Measurements from ENCODE around the gene TMEM269. TPM values are rescaled to one million over a fixed set of nuclear protein-coding genes. Genes with fewer than 3 reads are reported as not detected.

Gene TMEM269
- total RNA-seq, 2 donors from 2014 or later, result 0.20 to 0.66 TPM

GRCh38 chr1:42774928-42775526 is 9.8 kb upstream of the TMEM269 start:
- no peaks in the 10 kb centered on the region for H3K9me3 Mint-ChIP-seq
- Histone ChIP-seq H3K9me3 (ENCODE audit: control insufficient read depth, low read length) (no peaks in the 10 kb centered on the region), H3K27ac (ENCODE audit: low read depth, low read length) (no peak overlapping the region), H3K27me3 (ENCODE audit: control insufficient read depth, insufficient read depth, low read length, poor library complexity, severe bottlenecking) (no peaks in the 10 kb centered on the region), H3K36me3 (ENCODE audit: control insufficient read depth, insufficient read depth, low read length) (peaks cover 68% of the 10 kb centered on the region), H3K9ac (ENCODE audit: extremely low read depth, low read length, poor library complexity, severe bottlenecking) (no peak overlapping the region), H3K4me3 (ENCODE audit: low read length) (no peak overlapping the region), H3K4me1 (ENCODE audit: control insufficient read depth, insufficient read depth, low read length) (no peaks in the 10 kb centered on the region)
- 92 to 95% methylated on average over 4 to 5 of the region's 5 CpGs for WGBS, 2 experiments (ENCODE audit: insufficient coverage in 1 of 2, insufficient read length in 1 of 2)
- no peak for TF ChIP-seq CTCF (conservative IDR thresholded peaks at IDR 0.05)
- H3K27me3 Mint-ChIP-seq (ENCODE audit: insufficient read depth), result no peaks in the 10 kb centered on the region
- peaks cover 72% of the 10 kb centered on the region for H3K36me3 Mint-ChIP-seq (ENCODE audit: low read depth)
- no peak overlapping the region for H3K27ac Mint-ChIP-seq
- no peaks in the 10 kb centered on the region for H3K4me1 Mint-ChIP-seq
- no peak for DNase-seq
- no peak overlapping the region for H3K4me3 Mint-ChIP-seq

- 90 to 94% methylated on average over 5 to 6 of the region's 6 CpGs for WGBS, 2 experiments (ENCODE audit: insufficient coverage in 1 of 2, insufficient read length in 1 of 2)
- no peak overlapping the region for H3K27ac ChIP-seq (ENCODE audit: low read depth, low read length)
- Mint-ChIP-seq H3K9me3 (no peaks in the 10 kb centered on the region), H3K27ac (no peak overlapping the region), H3K4me1 (no peaks in the 10 kb centered on the region), H3K36me3 (ENCODE audit: low read depth) (peaks cover 78% of the 10 kb centered on the region), H3K4me3 (no peak overlapping the region), H3K27me3 (ENCODE audit: insufficient read depth) (no peaks in the 10 kb centered on the region)
- no peaks in the 10 kb centered on the region for H3K9me3 ChIP-seq (ENCODE audit: control insufficient read depth, low read length)
- DNase-seq, result no peak
- H3K9ac ChIP-seq (ENCODE audit: extremely low read depth, low read length, poor library complexity, severe bottlenecking), result no peak overlapping the region
- no peak overlapping the region for H3K4me3 ChIP-seq (ENCODE audit: low read length)
- no peak for TF ChIP-seq CTCF (conservative IDR thresholded peaks at IDR 0.05)
- no peaks in the 10 kb centered on the region for H3K4me1 ChIP-seq (ENCODE audit: control insufficient read depth, insufficient read depth, low read length)
- peaks cover 80% of the 10 kb centered on the region for H3K36me3 ChIP-seq (ENCODE audit: control insufficient read depth, insufficient read depth, low read length)
- H3K27me3 ChIP-seq (ENCODE audit: control insufficient read depth, insufficient read depth, low read length, poor library complexity, severe bottlenecking), result no peaks in the 10 kb centered on the region
Measured at GRCh38 chr1:42776502-42776901, 8.3 kb upstream of the TMEM269 start.

DNA sequence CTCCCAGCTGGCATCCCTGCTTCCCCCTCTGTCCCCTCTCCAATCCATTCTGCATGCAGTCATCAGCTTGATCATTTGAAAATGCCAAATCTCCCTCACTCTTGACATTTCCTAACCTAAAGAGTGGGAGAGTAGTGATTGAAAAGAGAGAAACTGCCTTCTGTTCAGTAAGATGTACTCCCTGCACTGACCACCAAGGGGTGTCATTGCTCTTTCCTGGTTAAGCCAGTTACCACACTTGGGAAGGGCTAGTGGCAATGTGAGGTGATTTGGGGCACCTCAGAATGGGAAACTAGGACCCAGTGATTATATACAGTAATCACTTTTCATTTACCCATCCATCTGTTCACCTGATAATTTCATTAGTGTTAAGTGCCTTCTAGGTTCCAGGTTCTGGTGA is 6.9 kb upstream of the TMEM269 start:
- H3K9me3 Mint-ChIP-seq, result no peaks in the 10 kb centered on the region
- Histone ChIP-seq H3K9me3 (ENCODE audit: control insufficient read depth, low read length) (no peaks in the 10 kb centered on the region), H3K36me3 (ENCODE audit: control insufficient read depth, insufficient read depth, low read length) (peaks cover 79% of the 10 kb centered on the region), H3K9ac (ENCODE audit: extremely low read depth, low read length, poor library complexity, severe bottlenecking) (no peak overlapping the region), H3K27me3 (ENCODE audit: control insufficient read depth, insufficient read depth, low read length, poor library complexity, severe bottlenecking) (no peaks in the 10 kb centered on the region), H3K27ac (ENCODE audit: low read depth, low read length) (no peak overlapping the region), H3K4me3 (ENCODE audit: low read length) (no peak overlapping the region), H3K4me1 (ENCODE audit: control insufficient read depth, insufficient read depth, low read length) (no peaks in the 10 kb centered on the region)
- no peak overlapping the region for H3K27ac Mint-ChIP-seq
- H3K4me3 Mint-ChIP-seq, result no peak overlapping the region
- peaks cover 79% of the 10 kb centered on the region for H3K36me3 Mint-ChIP-seq (ENCODE audit: low read depth)
- no peaks in the 10 kb centered on the region for H3K27me3 Mint-ChIP-seq (ENCODE audit: insufficient read depth)
- peak; percentile 88 for TF ChIP-seq CTCF (conservative IDR thresholded peaks at IDR 0.05)
- peak; percentile 83 for DNase-seq
- no peaks in the 10 kb centered on the region for H3K4me1 Mint-ChIP-seq
